T1000 (cell line): ENCODE data around the gene NBEA.

Experiments used
- DNase-seq: peaks from one replicate; lab custom pipeline; 2025; ENCODE audit warnings: mixed read lengths; lab: John Stamatoyannopoulos, UW

Gene NBEA

DNA sequence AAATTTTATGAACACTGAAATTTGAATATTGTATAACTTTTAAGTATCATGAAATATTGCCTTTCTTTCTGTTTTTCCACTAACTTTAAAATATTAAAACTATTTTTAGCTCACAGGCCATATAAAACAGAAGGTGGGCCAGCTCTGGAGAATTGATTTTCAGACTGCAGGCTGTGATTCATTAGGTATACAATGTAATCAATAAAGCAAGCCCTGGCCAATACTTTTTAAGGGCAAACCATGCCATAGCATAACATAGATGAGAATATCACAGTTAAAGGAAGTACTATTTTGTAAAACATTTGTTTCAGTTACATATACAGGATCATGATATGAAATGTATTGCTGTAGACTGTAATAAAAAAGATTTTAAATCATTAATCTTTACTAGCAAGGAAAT lies 336.8 kb downstream of the NBEA start:
- DNase-seq: no peak

DNA sequence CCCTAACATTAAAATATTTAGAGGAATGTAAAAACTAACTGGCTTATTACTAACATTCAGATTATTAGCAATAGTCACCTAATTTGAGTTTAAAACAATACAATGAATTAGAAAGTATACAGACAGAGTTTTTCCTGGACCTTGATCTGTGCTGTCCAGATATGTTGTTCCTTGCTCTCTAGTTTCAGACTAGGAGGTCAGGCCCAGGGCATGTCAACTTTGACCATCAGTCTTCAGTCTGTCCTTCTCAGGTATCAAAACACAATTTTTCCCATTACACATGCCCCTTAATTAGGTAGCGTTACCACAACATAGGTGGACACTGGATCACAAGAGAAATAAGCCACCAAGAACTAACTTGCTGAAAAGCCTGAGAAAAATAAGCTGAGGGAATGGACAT lies 337.4 kb downstream of the NBEA start:
- no peak for DNase-seq

DNA sequence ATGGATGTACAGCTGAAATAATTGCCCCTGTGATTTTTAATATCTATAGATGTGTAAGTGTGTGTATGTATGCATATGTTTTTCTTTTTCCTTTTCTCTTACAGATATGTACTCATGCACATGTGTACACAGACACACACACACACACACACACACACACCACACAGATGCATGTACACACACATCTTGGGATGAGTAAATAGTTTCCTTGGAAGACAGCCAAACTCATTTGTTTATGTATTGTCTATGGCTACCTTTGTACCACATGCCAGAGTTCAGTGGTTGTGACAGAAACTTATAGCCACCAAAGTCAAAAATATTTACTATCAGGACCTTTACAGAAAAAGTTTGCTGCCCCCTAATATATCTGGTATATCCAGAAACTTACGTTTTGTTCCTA lies 341.8 kb downstream of the NBEA start:
- DNase-seq: no peak

DNA sequence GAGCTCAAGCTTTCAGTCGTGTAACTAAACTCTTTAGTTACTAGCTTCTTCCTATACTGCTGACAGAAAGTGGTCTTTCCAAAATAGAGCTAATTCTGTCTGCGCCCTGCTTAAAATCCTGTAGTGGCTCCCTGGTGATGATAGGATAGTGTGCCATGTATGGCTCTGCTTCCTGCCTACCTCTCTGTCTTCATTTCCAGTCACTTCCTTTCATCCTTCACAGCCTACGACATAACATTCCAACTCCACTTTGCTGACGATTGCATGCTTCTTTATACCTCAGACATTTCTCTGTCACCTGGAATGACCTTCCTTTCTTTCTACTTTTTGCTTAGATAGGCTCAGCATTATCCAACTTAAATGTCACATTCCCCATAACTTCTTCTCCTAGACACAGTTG lies 343.6 kb downstream of the NBEA start:
- no peak for DNase-seq

DNA sequence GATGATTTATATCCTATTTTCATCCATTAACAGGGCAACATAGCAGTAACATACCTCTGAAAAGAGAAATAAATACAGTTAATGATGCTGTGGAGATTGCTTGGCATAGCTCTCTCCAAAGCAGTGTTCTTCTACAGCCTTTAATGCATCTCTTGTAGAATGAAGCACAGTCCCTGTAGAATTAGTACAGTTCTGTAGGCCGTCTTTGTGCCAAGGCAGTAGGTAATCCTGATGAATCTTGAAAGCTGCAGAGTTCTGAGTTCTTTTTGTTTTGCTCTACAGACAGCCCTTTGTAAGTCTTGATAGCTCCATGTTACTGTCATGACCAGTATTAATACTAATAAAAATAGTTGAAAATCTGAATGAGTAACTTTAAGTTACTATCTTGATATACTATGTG lies 350.3 kb downstream of the NBEA start:
- DNase-seq: no peak

DNA sequence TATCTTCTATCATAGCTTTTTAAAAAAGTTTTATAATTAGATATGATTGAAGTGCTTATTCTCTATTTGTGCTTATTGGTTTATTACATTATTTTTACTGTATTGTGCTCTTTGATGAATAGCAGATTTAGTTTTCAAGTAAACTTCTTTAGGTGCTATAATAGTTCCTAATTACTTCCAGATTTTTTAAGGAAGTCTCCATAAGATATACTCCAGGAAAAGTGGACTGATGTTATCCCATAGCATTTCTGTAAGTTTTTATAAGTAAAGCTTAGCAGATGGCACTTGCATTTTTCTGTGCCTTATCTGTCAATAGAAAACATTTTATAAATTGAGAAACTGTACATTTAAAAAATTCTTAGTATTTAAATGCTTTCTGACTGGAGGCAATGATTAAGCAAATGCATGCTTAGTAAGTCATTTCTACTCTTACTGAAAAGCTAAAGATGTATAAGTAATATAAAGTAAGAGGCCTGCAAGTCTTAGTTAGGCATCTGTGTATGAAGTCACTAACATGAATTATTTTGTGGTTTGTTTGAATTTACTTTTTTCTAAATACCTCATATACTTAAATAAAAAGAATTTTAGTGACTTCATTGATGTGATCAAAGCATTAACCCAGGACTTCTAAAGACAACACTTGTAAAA lies 351.6 kb downstream of the NBEA start:
- DNase-seq: no peak

DNA sequence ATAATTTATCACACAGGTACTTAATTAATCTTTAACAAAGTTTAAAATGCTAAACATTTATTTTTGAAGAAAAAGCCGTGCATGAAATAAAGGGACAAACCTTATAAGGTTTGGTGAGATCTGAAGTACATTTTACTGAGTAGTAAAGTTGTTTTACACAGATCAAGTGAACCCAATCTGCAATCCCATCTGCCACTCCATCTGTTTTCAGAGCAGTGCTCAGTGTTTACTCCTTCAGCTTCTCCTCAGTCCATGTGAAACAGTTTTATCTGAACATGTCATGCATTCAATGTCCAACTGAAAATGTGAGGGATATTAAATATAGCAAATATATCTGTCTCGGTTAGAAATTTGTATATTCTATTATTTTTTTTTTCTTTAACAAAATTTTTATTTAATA lies 367.6 kb downstream of the NBEA start:
- DNase-seq: no peak

DNA sequence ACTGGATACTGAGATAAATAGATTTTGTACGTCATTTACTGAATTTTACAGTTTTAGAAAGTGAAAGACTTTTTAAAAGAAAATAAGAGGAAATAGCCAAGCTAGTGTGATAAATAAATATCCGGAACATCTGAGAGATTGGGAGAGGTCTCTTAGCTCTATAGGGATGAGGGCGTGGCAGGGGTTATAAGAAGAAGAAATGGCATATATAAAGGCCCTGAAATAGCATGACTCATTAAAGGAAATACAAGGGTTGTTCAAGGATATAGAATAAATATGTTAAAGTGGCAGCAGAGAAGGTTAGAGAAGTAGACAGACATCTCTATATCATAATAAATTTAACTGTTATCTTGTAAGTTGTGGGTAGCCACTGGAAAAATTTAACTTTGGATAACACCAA lies 390.1 kb downstream of the NBEA start:
- DNase-seq: no peak

- no peak for DNase-seq
Observed at GRCh38 chr13:35333157-35333556, 391.1 kb downstream of the NBEA start.

GRCh38 chr13:35342440-35342839 lies 400.4 kb downstream of the NBEA start:
- DNase-seq: no peak

DNA sequence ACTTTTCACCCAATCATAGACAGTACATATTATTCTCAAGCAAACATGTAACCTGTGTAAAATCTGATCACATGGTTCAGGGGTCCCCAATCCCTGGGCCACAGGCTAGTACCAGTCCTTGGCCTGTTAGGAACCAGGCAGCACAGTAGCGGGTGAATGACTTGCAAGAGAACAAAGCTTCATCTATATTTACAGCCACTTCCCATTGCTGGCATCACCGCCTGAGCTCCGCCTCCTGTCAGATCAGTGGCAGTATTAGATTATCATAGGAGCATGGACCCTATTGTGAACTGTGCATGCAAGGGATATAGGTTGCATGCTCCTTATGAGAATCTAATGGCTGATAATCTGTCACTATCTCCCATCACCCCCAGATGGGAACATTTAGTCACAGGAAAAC lies 401.3 kb downstream of the NBEA start:
- no peak for DNase-seq

GRCh38 chr13:35345992-35346391 lies 403.9 kb downstream of the NBEA start:
- DNase-seq: no peak

DNA sequence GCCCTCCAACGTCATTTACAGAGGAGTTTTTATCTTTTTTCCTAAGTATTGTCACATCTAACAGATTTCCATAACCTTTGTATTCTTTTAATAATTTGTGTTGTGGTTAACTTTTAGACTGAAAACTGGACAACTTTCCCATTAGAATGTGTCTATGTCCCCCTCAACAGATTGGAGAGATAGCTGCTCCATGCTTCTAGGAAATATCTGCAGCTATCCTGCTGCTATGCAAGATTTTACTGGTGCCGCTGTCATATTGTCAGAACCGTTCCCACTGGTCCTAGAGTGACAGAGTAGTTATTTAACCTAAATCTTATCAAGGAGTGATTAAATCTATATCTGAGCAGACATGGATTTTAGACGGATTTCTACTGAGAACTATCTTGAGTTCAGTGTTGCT lies 404.4 kb downstream of the NBEA start:
- DNase-seq: no peak

DNA sequence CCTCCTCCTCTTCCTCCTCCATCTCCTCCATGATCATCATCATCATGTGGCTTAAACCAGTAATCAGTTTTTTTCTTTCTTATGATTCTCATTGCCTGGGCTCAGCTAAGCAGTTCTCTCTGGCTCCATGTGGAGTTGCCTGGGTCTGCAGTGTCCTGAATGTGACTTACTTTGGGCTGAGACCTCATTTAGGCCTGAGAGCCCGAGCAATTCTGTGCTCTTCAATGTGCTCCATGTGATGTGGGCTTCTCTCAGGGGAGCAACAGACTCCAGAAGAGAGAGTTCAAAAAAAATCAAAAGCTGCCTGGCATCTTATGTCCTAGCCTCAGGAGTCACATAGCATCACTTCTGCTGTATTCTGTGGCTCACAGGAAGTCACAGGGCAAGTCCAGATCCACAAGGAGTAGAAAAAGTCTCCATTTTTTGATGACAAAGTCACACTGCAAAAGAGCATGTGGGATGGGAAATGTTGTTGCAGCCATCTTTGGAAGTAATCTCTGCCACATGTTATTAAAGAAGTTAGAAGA lies 405.7 kb downstream of the NBEA start:
- no peak for DNase-seq

DNA sequence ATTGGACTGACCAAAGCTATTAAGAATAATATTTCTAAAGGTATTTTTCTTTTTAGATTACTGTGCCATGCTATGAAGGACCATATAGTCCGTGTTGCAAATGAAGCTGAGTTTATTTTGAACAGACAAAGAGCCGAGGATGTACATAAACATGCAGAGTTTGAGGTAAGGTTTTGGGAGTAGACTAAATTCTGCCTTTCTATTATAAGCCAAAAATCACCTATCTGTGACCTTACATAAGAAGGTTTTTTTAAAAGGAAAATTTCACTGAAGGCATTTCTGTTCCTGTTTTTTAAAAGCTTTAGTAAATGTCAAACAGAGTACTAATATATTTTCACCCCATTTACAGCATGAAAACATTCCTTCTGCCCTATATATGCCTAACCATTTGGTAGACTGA lies 407.0 kb downstream of the NBEA start:
- DNase-seq: no peak

DNA sequence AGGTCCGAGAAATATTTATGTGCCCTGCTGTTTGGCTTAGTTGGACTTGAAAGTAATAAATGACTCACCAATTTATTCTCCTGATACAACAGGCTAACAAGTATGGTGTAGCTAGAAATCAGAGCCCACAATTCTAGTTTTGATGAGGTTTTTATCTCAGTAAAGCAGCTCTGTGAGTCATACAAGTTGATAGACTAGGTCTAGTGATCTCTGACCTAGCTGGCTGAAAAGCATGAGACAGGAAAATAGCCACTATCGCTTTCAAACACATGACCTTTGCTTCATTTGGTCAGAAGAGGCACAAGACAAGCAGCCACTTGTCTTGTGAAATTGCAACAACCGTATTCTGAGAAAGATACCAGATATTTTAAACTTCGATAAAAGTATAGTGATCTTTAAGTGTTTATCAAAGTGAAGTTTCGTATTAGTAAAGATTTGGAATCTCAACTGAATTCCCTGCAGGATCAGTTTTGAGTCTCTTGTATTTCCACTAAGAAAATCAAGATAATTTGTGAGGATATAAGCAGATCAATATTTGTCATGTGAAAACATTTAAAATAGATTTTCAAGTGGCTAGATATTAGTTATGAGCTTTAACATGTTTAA lies 407.7 kb downstream of the NBEA start:
- no peak for DNase-seq

- DNase-seq: no peak
Observed at GRCh38 chr13:35354285-35354684, 412.2 kb downstream of the NBEA start.

DNA sequence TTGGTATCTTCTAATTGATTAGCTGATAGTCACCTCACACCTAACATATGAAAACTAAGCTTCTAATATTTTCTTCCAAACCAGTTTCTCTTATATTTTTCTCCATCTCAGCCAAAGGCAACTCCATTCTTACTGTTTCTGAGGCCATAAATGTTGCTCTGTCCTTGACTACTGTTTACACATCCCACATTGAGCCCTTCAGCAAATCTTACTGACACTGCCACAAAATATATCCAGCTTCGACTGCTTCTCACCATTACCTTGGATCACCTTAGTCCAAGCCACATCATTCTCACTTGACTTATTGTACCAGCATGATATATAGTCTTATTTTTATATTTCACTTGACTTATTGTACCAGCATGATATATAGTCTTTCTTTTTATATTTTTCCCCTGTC lies 412.8 kb downstream of the NBEA start:
- no peak for DNase-seq

GRCh38 chr13:35356572-35356971 lies 414.5 kb downstream of the NBEA start:
- no peak for DNase-seq

DNA sequence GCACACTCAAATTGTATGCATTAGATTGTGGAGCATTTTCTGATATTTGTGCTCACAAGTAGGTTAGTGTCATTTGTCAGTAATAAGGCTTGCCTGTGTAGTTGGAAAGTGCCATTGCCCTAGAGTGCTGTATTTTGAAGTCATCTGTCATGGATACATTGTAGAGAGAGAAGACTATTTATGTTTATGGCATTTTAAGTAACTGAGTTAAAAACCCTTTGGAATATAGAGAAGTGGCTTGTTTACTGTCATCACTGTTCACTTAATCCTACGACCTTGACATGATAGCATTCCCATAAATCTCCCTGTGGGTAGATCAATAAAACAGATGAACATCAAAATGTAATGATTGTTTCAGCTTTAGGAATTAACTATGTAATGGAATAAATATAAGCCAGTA lies 423.8 kb downstream of the NBEA start:
- DNase-seq: no peak

DNA sequence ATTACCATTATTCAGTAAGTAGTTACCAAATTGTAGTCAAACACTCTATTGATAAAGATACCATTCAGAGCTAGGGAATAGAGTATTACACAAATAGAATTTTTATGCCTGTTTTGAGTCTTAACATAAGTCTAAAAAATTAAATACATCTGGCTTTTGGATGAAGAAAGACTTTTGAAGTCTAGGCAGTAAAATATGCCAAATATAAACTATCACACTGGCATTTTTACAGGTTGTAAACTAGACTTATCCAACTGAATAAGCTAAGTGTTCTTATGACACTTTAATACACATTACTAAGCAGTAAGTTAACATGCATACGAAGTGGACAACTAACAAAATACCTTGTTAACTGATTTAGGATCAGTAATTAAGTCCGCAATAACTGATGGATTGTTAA lies 425.5 kb downstream of the NBEA start:
- no peak for DNase-seq

GRCh38 chr13:35378939-35379338 lies 436.9 kb downstream of the NBEA start:
- no peak for DNase-seq

- no peak for DNase-seq
Observed at GRCh38 chr13:35379663-35380062, 437.6 kb downstream of the NBEA start.

DNA sequence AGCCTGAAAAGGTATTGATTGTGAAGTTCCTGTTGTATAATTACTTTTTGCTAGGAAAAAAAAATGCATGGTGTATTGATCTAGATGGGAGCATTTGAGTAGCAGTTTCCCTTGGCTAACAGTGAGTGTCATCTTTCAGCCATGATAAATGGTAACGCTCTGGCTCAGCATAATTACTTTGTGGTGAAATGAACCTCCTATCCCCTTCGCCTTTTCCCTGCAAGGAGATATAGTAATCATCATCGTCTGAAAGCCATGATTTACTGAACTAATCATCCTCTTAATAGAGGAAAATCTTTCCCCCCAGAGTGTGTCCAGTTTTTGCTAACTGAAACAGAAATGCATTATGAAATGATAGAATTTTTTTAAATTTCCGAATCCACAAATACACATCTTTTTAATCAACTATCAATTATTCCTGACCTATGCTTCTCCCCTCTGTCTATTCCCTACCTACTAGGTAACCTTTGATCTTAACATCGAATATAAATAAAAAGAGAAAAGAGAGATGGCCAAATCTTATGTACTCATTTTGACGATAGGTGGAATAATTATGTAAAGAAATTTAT lies 445.7 kb downstream of the NBEA start:
- DNase-seq: no peak
